VCaP (cell line): ENCODE data around the gene SULF2.
A peak's percentile ranks its signal among the peaks of the same experiment; 100 is the strongest.

Source experiments
- H3K27ac ChIP-seq: fragments of 450-650 bp; 2 replicates; pipeline ENCODE4 v1.5.1; 2017
- CTCF ChIP-seq: fragments of 450-650 bp; conservative IDR thresholded peaks from 2 replicates; pipeline ENCODE4 v1.5.1; 2017; ENCODE audit warnings: mild to moderate bottlenecking, moderate library complexity

Gene SULF2

GRCh38 chr20:47790580-47790965 is 5.3 kb upstream of the SULF2 start:
- no peak overlapping the region for H3K27ac ChIP-seq
- no peak for TF ChIP-seq CTCF

GRCh38 chr20:47789764-47790579 is 4.7 kb upstream of the SULF2 start:
- no peak for TF ChIP-seq CTCF
- no peak overlapping the region for H3K27ac ChIP-seq

GRCh38 chr20:47789081-47789763 is 3.9 kb upstream of the SULF2 start:
- TF ChIP-seq CTCF = no peak
- no peak overlapping the region for H3K27ac ChIP-seq

GRCh38 chr20:47788741-47789080 is 3.4 kb upstream of the SULF2 start:
- no peak overlapping the region for H3K27ac ChIP-seq
- no peak for TF ChIP-seq CTCF

- TF ChIP-seq CTCF = peak; percentile 52
- H3K27ac ChIP-seq = no peak overlapping the region
These were observed 1.5 kb upstream of the SULF2 start for GRCh38 chr20:47786765-47787107.

- TF ChIP-seq CTCF = peak; percentile 85
- H3K27ac ChIP-seq = peak overlapping the region; percentile 15; the same call in 1 of the 2 replicates
These were observed 828 bp upstream of the SULF2 start for GRCh38 chr20:47785854-47786764.
